ENCODE results near the gene GOLGA1. TPM values are rescaled to one million over a fixed set of nuclear protein-coding genes. Genes with fewer than 3 reads are reported as not detected.

GOLGA1 gene
- total and polyA plus RNA-seq, 10 of the 15 experiments (the other 5 are each of a cell fraction or from before 2014, with no cell fraction given): 2.9 to 14.1 (median 8.1) TPM

DNA sequence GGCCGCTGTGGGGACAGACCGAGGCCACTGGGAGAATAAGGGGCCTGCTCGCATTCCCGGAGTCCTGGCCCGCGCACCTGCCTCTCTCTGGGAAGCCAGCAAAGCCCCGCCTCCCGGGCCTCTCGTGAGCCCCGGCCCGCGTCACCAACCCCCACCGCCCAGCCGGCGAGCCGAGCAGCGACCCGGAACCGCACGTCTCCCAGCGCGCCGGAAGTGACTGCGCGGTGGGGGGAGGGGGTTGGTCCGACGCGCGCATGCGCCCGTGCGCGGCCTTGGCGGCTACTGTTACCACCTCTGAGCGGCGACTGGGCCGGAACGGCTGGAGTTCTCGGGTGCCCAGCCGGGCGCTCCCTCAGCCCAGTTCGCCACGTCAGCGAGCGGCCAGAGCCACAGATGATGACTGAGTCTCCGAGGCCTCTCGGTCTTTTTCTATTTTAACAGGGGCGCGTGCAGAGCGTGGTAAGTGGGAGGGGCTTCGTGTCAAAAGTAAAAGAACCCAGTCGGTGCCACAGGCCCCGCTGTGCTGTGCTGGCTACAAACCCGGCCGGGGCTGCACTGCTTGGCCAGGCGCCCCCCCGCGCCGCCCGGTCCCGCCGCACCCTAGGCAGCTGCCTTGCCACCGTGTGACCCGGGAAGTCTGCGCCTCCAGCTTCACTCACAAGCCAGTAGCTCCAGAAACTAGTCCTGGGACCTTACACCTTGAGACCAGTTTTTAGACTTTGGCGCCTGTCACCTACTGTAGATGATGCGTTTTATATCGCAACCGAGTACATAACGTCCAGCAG lies at the start of gene GOLGA1 (continued):
- peak; percentile 67 for TF ChIP-seq ATF3 (IDR thresholded peaks at IDR 0.05; ENCODE audit: borderline replicate concordance, extremely low read depth, low read depth, low read length)
- TF ChIP-seq BHLHE40 (IDR thresholded peaks at IDR 0.05; ENCODE audit: borderline replicate concordance in 1 of 2, low read depth in 2 of 2, low read length in 1 of 2): peak; percentile 90 to 98
- no peak for TF ChIP-seq ZBTB4 (CRISPR knock-in tag; IDR thresholded peaks at IDR 0.05)
- peak; percentile 81; the same call in 1 of the 2 replicates for TF ChIP-seq POLR2AphosphoS5 (IDR thresholded peaks at IDR 0.05; ENCODE audit: low read length)
- TF ChIP-seq, protein P1, sequence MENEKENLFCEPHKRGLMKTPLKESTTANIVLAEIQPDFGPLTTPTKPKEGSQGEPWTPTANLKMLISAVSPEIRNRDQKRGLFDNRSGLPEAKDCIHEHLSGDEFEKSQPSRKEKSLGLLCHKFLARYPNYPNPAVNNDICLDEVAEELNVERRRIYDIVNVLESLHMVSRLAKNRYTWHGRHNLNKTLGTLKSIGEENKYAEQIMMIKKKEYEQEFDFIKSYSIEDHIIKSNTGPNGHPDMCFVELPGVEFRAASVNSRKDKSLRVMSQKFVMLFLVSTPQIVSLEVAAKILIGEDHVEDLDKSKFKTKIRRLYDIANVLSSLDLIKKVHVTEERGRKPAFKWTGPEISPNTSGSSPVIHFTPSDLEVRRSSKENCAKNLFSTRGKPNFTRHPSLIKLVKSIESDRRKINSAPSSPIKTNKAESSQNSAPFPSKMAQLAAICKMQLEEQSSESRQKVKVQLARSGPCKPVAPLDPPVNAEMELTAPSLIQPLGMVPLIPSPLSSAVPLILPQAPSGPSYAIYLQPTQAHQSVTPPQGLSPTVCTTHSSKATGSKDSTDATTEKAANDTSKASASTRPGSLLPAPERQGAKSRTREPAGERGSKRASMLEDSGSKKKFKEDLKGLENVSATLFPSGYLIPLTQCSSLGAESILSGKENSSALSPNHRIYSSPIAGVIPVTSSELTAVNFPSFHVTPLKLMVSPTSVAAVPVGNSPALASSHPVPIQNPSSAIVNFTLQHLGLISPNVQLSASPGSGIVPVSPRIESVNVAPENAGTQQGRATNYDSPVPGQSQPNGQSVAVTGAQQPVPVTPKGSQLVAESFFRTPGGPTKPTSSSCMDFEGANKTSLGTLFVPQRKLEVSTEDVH (IDR thresholded peaks at IDR 0.05; ENCODE audit: low read depth, partially characterized antibody): no peak
- peak; percentile 89 for TF ChIP-seq GABPA (IDR thresholded peaks at IDR 0.05; ENCODE audit: low read depth)
- TF ChIP-seq E2F4 (IDR thresholded peaks at IDR 0.05; ENCODE audit: low read depth, low read length): no peak
- peak; percentile 48; the same call in 1 of the 2 replicates for TF ChIP-seq CBFB (IDR thresholded peaks at IDR 0.05; ENCODE audit: low read depth)
- TF ChIP-seq TCF3 (IDR thresholded peaks at IDR 0.05; ENCODE audit: borderline replicate concordance, insufficient read depth, low read depth, low read length): peak; percentile 87; the same call in 1 of the 2 replicates
- TF ChIP-seq RAD21 (IDR thresholded peaks at IDR 0.05; ENCODE audit: insufficient read depth, low read depth, low read length): no peak
- no peak for TF ChIP-seq CBX5 (IDR thresholded peaks at IDR 0.05; ENCODE audit: low read depth)
- TF ChIP-seq CHD4 (IDR thresholded peaks at IDR 0.05): no peak
- TF ChIP-seq CHD1 (IDR thresholded peaks at IDR 0.05; ENCODE audit: low read depth, low read length): no peak
- TF ChIP-seq JUND (IDR thresholded peaks at IDR 0.05; ENCODE audit: low read depth, low read length): peak; percentile 45; the same call in 1 of the 2 replicates
- TF ChIP-seq, protein P2, sequence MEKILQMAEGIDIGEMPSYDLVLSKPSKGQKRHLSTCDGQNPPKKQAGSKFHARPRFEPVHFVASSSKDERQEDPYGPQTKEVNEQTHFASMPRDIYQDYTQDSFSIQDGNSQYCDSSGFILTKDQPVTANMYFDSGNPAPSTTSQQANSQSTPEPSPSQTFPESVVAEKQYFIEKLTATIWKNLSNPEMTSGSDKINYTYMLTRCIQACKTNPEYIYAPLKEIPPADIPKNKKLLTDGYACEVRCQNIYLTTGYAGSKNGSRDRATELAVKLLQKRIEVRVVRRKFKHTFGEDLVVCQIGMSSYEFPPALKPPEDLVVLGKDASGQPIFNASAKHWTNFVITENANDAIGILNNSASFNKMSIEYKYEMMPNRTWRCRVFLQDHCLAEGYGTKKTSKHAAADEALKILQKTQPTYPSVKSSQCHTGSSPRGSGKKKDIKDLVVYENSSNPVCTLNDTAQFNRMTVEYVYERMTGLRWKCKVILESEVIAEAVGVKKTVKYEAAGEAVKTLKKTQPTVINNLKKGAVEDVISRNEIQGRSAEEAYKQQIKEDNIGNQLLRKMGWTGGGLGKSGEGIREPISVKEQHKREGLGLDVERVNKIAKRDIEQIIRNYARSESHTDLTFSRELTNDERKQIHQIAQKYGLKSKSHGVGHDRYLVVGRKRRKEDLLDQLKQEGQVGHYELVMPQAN (conservative IDR thresholded peaks at IDR 0.05): peak; percentile 66
- no peak; the same call in none of the 2 replicates for TF ChIP-seq GATAD2B (conservative IDR thresholded peaks at IDR 0.05; ENCODE audit: low read depth)
- TF ChIP-seq, protein P3, sequence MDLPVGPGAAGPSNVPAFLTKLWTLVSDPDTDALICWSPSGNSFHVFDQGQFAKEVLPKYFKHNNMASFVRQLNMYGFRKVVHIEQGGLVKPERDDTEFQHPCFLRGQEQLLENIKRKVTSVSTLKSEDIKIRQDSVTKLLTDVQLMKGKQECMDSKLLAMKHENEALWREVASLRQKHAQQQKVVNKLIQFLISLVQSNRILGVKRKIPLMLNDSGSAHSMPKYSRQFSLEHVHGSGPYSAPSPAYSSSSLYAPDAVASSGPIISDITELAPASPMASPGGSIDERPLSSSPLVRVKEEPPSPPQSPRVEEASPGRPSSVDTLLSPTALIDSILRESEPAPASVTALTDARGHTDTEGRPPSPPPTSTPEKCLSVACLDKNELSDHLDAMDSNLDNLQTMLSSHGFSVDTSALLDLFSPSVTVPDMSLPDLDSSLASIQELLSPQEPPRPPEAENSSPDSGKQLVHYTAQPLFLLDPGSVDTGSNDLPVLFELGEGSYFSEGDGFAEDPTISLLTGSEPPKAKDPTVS (IDR thresholded peaks at IDR 0.05; ENCODE audit: low read depth, low read length): no peak
